HG03066 (cell line): ENCODE measurements around the gene CBX5.
A peak's percentile ranks its signal among the peaks of the same experiment; 100 is the strongest.
"Not testable (repeated sequence)": the region's sequence is repeated elsewhere in the genome, so short reads cannot be mapped to it uniquely, and the experiment has no call there.

Experiments used
- ATAC-seq: cut with Tn5 transposase; IDR thresholded peaks from one replicate; pipeline ENCODE4 v1.9.1; 2021; ENCODE audit warnings: low read depth; ENCODE audit not compliant: unreplicated experiment

Gene CBX5

GRCh38 chr12:54279632-54280467 lies at the start of gene CBX5:
CBX5 (minus strand) TSS chr12:54280122; CDS start chr12:54257650, 22,472 bp downstream.
- ATAC-seq = peak; percentile 71

DNA sequence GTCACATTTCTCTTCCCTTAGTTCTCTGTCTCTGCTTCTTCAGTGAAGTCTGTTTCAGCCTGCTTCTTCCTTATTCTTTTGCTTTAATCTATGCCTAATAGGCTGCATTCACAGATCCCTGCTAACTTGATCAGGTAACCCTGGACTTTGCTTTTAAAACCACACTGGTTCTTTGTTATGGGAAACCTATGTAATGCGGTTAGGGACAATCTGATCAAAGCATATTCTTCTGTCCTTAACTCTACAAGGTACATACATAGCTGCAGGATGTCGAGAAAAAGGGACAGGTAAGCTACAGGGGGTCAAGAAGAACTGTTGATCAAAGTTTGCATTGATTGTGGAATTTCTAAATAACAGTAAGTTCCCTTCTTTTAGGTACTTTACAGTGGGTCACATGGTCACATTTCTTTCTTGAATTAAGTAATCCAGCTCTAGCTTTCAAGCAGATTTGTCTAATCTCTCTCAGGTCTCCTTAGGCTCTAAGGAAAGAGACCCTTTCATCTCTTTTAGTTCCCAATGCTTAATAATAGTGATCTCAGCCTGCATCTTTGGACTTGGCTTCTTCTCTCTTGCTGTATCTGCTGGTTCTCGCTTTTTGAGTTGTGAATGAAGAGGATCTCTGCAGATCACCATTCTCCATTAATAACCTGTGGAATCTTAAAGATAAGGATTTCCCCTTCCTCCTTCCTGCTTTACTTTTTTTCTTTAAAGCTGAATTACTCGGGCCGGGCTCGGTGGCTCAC lies 48.8 kb upstream of the CBX5 start:
- no peak for ATAC-seq

DNA sequence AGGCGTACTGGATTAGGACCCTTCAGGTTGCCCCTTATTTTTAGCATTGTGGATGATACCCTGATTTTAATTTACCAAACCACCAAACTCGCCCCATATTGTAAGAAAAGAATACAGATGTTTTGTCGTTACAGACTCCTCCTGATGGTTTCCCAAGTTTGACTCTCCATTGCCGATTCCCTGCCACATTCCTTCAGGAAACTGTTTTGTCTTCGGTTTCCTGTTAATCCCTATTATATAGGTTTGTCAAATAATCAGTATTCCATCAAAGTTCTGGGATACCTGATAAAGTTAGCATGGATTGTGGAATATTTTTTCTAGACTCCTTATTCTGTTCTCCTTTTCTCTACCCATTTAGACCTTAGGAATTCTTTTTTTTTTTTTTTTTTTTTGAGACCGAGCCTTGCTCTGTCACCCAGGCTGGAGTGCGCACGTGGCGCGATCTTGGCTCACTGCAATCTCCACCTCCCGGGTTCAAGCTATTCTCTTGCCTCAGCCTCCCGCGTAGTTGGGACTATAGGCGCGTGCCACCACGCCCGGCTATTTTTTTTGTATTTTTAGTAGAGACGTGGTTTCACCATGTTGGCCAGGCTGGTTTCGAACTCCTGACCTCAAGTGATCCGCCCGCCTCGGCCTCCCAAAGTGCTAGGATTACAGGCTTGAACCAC lies 45.7 kb upstream of the CBX5 start:
- ATAC-seq = not testable (repeated sequence)

DNA sequence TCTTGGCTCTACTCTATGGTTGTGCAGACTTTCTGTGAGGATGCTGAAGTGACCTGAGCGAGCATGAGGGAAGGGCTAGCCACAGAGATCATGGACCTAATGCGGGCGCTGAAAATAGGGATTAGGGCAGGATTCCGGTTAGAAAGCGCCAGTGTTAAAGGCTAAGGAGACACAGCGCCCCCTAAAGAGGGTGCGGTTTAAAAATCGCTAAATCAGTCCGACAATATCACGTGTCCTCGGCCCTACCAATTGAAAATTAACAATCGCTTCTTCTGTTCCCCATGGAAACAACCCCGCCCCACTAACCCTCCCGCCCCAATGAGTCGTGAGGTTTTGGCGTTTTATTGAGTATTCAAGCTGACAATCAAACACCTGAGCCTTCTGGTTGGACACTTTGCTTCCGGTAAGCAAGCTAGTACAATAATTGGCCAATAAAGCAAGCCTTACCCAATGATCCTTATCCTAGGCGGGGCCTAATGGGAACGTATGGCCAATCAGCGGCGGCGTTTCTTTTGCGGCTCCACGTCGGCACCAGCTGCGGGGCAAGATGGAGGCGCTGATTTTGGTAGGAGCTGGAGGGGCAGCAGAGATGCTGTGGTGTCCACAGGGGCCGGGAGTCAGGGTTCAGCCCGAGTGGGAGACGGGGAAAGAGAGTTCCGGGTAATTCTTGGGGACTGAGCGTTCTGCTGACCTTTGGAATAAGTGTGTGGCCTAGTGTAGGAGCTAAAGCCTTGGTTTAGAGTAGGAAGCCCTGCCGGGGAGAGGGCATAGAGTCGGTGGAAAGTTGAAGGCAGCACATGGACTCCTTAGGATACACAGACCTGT lies 44.9 kb upstream of the CBX5 start, which contains the start of gene COPZ1:
Gene COPZ1, plus strand, starts transcription at position 515 of the 825 bp plus-strand sequence. Its CDS starts 33 bp downstream, at position 548.
- peak; percentile 99 for ATAC-seq

GRCh38 chr12:54321363-54321762 lies 41.4 kb upstream of the CBX5 start:
- ATAC-seq = no peak

- ATAC-seq = not testable (repeated sequence)
These were observed 32.4 kb upstream of the CBX5 start for GRCh38 chr12:54312309-54312708.

DNA sequence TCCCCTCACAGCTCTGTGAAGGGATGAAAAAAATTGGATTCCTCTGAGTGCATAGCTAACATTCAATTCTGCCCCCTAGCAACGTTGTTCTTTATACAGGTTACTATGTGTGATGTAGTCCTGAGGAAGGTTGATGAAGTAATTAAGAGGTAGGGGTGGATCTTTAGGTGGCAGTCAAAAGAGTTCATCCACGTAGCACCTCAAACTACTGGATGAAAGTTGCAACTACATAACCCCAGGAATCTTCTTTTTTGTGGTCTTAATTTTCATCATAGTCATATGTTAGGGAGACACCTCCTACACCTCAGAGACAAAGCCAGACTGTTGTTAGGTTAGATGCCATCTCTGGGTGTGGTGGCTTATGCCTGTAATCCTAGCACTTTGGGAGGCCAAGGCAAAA lies 31.1 kb upstream of the CBX5 start:
- no peak for ATAC-seq

DNA sequence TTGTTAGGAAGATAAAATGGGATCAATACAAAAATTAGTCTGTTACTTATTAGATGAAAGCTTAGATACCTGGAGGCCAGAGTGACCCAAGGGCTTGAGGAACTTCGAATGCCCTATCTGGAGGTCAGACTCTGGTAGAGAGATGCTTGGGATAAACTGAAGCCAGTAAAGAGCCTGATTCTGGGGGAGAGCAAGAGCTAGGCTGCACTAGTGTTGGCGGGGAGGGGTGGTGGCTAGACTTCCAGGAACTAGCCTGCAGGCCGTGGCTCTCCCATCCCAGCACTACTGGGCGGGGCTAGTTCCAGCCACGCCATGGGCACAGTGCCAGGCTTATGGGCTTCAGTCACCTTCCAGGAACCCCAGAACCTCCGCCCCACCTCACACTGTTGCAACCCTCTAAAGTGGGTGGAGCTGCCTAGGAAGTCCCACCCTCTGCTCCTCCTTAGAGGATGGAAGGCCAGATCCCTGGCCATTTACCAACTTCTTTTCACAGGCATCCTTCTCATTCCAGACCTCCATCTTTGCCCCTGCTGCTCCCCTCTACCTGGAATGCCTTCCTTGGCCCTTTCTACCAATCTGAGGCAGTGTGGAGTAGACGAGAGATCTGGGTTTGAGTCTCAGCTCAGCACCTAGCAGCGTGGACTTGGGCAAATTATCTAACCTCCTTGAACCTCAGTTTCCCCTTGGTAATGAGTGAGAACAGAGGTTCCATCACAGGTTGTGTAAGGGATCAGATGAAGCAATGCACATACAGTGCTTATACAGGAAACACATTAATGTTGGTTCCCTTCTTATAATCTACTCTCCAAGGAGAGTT lies 27.2 kb upstream of the CBX5 start:
- ATAC-seq = no peak

- no peak for ATAC-seq
These were observed 24.4 kb upstream of the CBX5 start for GRCh38 chr12:54304187-54304810.

DNA sequence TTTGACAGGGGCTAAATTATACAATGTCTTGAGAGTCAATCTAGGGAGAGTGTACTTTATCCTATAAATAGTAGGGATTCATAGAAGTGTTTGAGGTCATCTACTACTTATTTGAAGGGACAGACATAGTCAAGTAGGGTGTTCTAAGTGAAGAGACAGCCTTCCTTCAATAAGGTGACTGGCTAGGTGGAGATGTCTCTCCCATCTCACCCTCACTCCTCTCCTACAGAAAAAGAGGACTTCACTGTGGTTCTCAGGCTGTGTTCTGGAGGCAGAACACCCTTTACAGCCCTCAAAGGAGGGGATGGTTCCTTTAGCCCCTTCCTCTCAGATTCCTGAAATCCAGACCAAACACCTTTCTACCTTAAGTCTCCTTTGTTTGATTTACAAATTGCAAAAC lies 23.7 kb upstream of the CBX5 start:
- no peak for ATAC-seq

DNA sequence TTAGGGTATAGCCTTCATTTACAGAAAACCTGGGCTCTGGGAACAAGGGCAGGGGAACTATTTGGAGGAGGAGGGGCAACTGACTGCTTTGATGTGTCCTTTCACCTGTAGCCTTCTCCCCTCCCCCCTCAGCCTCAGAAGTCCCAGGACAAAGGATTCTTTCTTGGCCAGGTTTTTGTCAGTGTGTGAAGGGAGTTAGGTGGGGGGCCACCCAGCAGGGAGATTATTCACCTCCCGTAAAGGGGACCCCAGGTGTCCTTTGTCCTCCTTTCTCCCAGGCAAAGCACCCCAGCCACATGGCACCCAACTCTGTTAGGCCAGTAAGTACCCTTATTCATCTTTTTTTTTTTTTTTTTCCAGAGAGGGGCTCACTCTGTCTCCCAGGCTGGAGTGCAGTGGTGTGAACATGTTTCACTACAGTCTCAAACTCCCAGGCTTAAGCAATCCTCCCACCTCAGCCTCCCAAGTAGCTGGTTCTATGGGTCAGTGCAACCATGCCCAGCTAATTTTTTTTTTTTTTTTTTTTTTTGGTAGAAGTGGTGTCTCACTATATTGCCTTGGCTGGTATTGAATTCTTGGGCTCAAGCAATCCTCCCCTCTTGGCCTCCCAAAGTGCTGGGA lies 21.6 kb upstream of the CBX5 start:
- ATAC-seq = no peak

DNA sequence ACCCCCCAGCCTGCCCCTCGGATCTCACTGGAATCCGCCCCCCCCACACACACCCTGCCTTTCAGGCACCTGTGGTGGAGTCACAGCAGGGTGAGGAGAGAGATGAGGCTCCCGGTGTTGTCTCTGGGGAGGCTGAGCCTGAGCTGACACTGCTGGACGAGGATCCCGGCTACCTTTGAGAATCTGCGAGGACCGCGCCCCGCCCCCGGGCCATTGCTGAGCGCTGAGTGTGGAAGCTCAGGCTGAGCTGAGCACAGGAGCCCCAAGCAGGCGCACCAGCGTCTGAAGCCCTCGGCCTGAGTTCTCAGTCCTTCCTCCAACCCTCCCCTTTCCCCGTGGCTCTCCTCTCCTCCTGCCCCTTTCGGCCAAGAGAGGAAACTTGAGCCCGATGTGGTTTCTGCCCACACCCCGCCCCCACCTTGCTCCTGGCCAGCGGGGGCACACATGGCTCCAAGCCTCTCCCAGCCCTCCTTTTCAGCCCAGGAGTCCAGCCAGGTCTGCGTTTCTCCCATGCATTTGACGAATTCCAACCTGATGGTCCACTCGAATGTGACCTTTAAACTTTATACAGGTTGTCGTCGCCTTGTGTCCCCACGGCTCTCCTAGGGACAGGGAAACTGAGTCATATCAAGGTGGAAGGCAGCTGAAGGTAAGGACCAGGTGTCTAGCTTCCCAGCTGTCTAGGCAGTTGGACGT lies 21.0 kb upstream of the CBX5 start, which contains the start of gene NFE2:
Gene NFE2, minus strand, starts transcription at position 284 of the 696 bp plus-strand sequence. CDS start 5,767 bp downstream, outside the sequence.
- no peak for ATAC-seq

GRCh38 chr12:54300225-54300731 lies 20.4 kb upstream of the CBX5 start:
- no peak for ATAC-seq

GRCh38 chr12:54299515-54300224 lies 19.7 kb upstream of the CBX5 start:
- no peak for ATAC-seq

DNA sequence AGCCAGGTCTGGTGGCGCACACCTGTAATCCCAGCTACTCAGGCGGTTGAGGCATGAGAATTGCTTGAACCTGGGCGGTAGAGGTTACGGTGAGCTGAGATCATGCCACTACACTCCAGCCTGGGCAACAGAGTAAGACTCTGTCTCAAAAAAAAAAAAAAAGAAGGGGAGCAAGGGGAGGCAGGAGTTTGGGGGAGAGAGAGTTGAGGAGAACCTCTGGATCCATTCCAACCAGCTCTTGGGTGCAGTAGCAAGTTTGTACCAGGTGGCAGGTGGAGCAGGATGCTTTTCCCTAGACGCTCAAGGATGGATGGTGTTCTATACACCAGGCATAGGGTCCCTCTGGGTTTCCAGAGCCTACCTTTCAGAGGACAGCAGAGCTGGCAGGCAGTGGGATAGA lies 19.0 kb upstream of the CBX5 start:
- ATAC-seq = no peak

DNA sequence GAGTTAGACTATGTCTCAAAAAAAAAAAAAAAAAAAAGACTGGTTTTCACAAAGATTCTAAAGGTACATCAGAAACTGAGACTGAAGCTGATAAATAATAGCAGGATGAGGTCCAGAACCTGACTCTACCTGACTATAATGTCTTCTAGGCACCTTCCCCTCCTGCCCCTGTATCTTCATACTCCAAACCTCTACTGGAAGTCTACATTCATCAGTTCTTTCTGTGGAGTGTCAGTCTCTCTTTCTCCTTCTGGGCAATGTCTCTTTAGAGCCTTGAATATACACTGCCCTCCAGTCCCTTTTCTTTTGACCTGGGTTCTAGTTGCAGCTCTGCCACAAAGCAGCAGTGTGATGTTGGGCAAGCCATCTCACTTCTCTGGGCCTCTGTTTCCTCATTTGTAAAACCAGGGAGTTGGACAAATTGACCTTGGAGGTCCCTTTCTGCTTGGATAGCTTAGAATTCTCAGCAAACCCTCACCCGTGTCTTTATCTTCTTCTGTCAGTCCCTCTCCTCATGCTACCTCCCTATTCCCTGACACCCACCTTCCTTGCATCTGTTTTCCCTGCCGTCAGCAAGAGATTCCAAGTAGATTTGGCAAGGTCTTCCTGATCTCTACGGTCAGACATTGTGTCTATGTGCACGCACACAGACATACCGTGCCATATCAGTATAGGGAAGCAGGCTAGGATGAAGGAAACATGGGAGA lies 16.6 kb upstream of the CBX5 start:
- ATAC-seq = no peak
